OCI-LY3 (cell line): Measurements from ENCODE around the gene GDAP2.
A peak's percentile ranks its signal among the peaks of the same experiment; 100 is the strongest.

Experiments
- H2AFZ ChIP-seq: fragments of 200-600, 300-600 bp; shearing (Covaris generic); 2 replicates; pipeline ENCODE4 v1.6.0; 2014; ENCODE audit warnings: antibody characterized with exemption, low read depth, low read length
- H3K27ac ChIP-seq: fragments of 200-600, 300-600 bp; sonication (generic); 2 replicates; pipeline ENCODE4 v1.5.1; 2014; ENCODE audit warnings: mild to moderate bottlenecking, low read length, moderate library complexity, mixed read lengths
- H3K27me3 ChIP-seq: fragments of 200-600, 300-600 bp; sonication (generic); 2 replicates; pipeline ENCODE4 v1.6.1; 2014; ENCODE audit warnings: low read depth, low read length, mixed read lengths
- H3K36me3 ChIP-seq: fragments of 200-600, 300-600 bp; sonication (generic); replicated peaks from 2 replicates; pipeline ENCODE3; 2014; ENCODE audit warnings: low read depth, low read length, mixed read lengths
- H3K4me1 ChIP-seq: fragments of 300-600, 200-600 bp; sonication (generic); 2 replicates; pipeline ENCODE4 v1.6.1; 2014; ENCODE audit warnings: low read length, mixed read lengths
- H3K4me2 ChIP-seq: fragments of 200-600, 300-600 bp; sonication (generic); 2 replicates; pipeline ENCODE4 v1.6.1; 2014; ENCODE audit warnings: low read length, mixed read lengths
- H3K4me3 ChIP-seq: fragments of 300-600, 200-600 bp; sonication (generic); 2 replicates; pipeline ENCODE4 v1.5.1; 2014; ENCODE audit warnings: antibody characterized with exemption, mild to moderate bottlenecking, low read length, moderate library complexity
- H3K79me2 ChIP-seq: fragments of 300-600, 200-600 bp; shearing (Covaris generic); 2 replicates; pipeline ENCODE4 v1.6.1; 2014; ENCODE audit warnings: mild to moderate bottlenecking, low read length, mixed read lengths
- H3K9ac ChIP-seq: fragments of 300-600, 200-600 bp; shearing (Covaris generic); 2 replicates; pipeline ENCODE4 v1.6.0; 2014; ENCODE audit warnings: mild to moderate bottlenecking, low read length, moderate library complexity
- H3K9me3 ChIP-seq: fragments of 200-600, 300-600 bp; shearing (Covaris generic); 2 replicates; pipeline ENCODE4 v1.6.1; 2014; ENCODE audit warnings: low read length, mixed read lengths; ENCODE audit not compliant: insufficient read depth
- H4K20me1 ChIP-seq: fragments of 200-600, 300-600 bp; sonication (generic); 2 replicates; pipeline ENCODE4 v1.6.1; 2016; ENCODE audit warnings: low read length, mixed read lengths; ENCODE audit not compliant: insufficient read depth
- CTCF ChIP-seq: fragments of 200-600, 300-600 bp; sonication (generic); IDR thresholded peaks from 2 replicates; pipeline ENCODE4 v1.5.1; 2014; ENCODE audit warnings: antibody characterized with exemption, low read length, low read depth
- EZH2phosphoT487 ChIP-seq: fragments of 200-600 bp; shearing (Covaris generic); IDR thresholded peaks from 2 replicates; pipeline ENCODE4 v1.6.1; 2018; ENCODE audit warnings: antibody characterized with exemption, mixed run types, low read depth

The GDAP2 gene

GRCh38 chr1:117902944-117903343 is 26.5 kb downstream of the GDAP2 start:
- H3K27me3 ChIP-seq = no peaks in the 10 kb centered on the region
- no peaks in the 10 kb centered on the region for H3K79me2 ChIP-seq
- H3K9me3 ChIP-seq = no peaks in the 10 kb centered on the region
- no peak overlapping the region for H3K4me2 ChIP-seq
- no peak for TF ChIP-seq CTCF
- TF ChIP-seq EZH2phosphoT487 = no peak
- no peak overlapping the region for H3K9ac ChIP-seq
- no peak overlapping the region for H3K27ac ChIP-seq
- no peaks in the 10 kb centered on the region for H3K36me3 ChIP-seq
- H3K4me1 ChIP-seq = no peaks in the 10 kb centered on the region
- no peaks in the 10 kb centered on the region for H4K20me1 ChIP-seq
- H3K4me3 ChIP-seq = no peak overlapping the region
- H2AFZ ChIP-seq = no peak overlapping the region

GRCh38 chr1:117899801-117900200 is 29.6 kb downstream of the GDAP2 start:
- H3K4me2 ChIP-seq = no peak overlapping the region
- H3K79me2 ChIP-seq = no peaks in the 10 kb centered on the region
- no peak overlapping the region for H3K9ac ChIP-seq
- H3K4me1 ChIP-seq = no peaks in the 10 kb centered on the region
- H3K9me3 ChIP-seq = no peaks in the 10 kb centered on the region
- no peak overlapping the region for H3K27ac ChIP-seq
- no peak overlapping the region for H3K4me3 ChIP-seq
- TF ChIP-seq CTCF (no peak), EZH2phosphoT487 (no peak)
- H2AFZ ChIP-seq = no peak overlapping the region
- no peaks in the 10 kb centered on the region for H3K27me3 ChIP-seq
- peaks cover 4% of the 10 kb centered on the region for H3K36me3 ChIP-seq
- no peaks in the 10 kb centered on the region; the same call in 1 of the 2 replicates for H4K20me1 ChIP-seq

- no peaks in the 10 kb centered on the region for H3K79me2 ChIP-seq
- H4K20me1 ChIP-seq = no peaks in the 10 kb centered on the region; the same call in 1 of the 2 replicates
- no peak overlapping the region for H3K27ac ChIP-seq
- H3K4me2 ChIP-seq = no peak overlapping the region
- H3K27me3 ChIP-seq = no peaks in the 10 kb centered on the region
- H3K9me3 ChIP-seq = no peaks in the 10 kb centered on the region
- no peak overlapping the region for H2AFZ ChIP-seq
- no peak overlapping the region for H3K9ac ChIP-seq
- peaks cover 4% of the 10 kb centered on the region for H3K36me3 ChIP-seq
- H3K4me3 ChIP-seq = no peak overlapping the region
- H3K4me1 ChIP-seq = no peaks in the 10 kb centered on the region
- TF ChIP-seq CTCF (no peak), EZH2phosphoT487 (no peak)
Observed at GRCh38 chr1:117897551-117897950, 31.9 kb downstream of the GDAP2 start.

- Histone ChIP-seq H3K27ac (no peak overlapping the region), H3K79me2 (no peaks in the 10 kb centered on the region), H3K27me3 (no peaks in the 10 kb centered on the region), H3K9me3 (no peaks in the 10 kb centered on the region), H2AFZ (no peak overlapping the region), H3K4me2 (no peak overlapping the region), H3K4me3 (no peak overlapping the region), H3K36me3 (peaks cover 4% of the 10 kb centered on the region), H4K20me1 (no peaks in the 10 kb centered on the region; the same call in 1 of the 2 replicates), H3K9ac (no peak overlapping the region), H3K4me1 (no peaks in the 10 kb centered on the region)
- peak; percentile 72 for TF ChIP-seq CTCF
- TF ChIP-seq EZH2phosphoT487 = no peak
Observed at GRCh38 chr1:117895482-117896114, 33.8 kb downstream of the GDAP2 start.
